Thymus (tissue), 11 donors: Measurements from ENCODE around the gene HNRNPA1. TPM values are rescaled to one million over a fixed set of nuclear protein-coding genes. Genes with fewer than 3 reads are reported as not detected.
"Not testable (repeated sequence)": the region's sequence is repeated elsewhere in the genome, so short reads cannot be mapped to it uniquely, and the experiment has no call there.

Experiments
- DNase-seq, 9 donors: peaks; one replicate each; pipeline ENCODE4 v3.0.0-alpha.2; 2013; ENCODE audit warnings: low spot score in 9 of 9, low read depth in 6 of 9, missing footprints in 1 of 9
- H3K27ac ChIP-seq, 2 donors: one replicate each; pipeline ENCODE4 v1.5.1; 2013; ENCODE audit warnings: control low read depth in 1 of 2, low read depth in 1 of 2, low read length in 1 of 2, mild to moderate bottlenecking in 1 of 2, moderate library complexity in 1 of 2
- H3K27me3 ChIP-seq, 2 donors: one replicate each; pipeline ENCODE4 v1.5.1; 2013; ENCODE audit warnings: low read length in 1 of 2; ENCODE audit not compliant: control insufficient read depth in 2 of 2, insufficient read depth in 1 of 2
- H3K36me3 ChIP-seq, 2 donors: one replicate each; pipeline ENCODE4 v1.5.1; 2013; ENCODE audit warnings: low read length in 1 of 2, mild to moderate bottlenecking in 1 of 2, moderate library complexity in 1 of 2; ENCODE audit not compliant: control insufficient read depth in 2 of 2, insufficient read depth in 2 of 2
- H3K4me1 ChIP-seq, 2 donors: one replicate each; pipeline ENCODE4 v1.5.1; 2013; ENCODE audit warnings: low read length in 2 of 2; ENCODE audit not compliant: control insufficient read depth in 2 of 2, insufficient read depth in 2 of 2
- H3K4me3 ChIP-seq, 2 donors: one replicate each; pipeline ENCODE4 v1.5.1; 2013; ENCODE audit warnings: low read length in 2 of 2, control low read depth in 1 of 2, mild to moderate bottlenecking in 1 of 2
- H3K9me3 ChIP-seq, 2 donors: one replicate each; pipeline ENCODE4 v1.5.1; 2013; ENCODE audit warnings: low read length in 1 of 2, mild to moderate bottlenecking in 1 of 2; ENCODE audit not compliant: control insufficient read depth in 2 of 2, insufficient read depth in 1 of 2
- WGBS: extraction: QIAGEN DNeasy Blood & Tissue Kit; methylation state at CpG from one replicate; pipeline ENCODE4 v1.1.7; 2013; 5-methylcytosine and 5-hydroxymethylcytosine counted together
- polyA plus RNA-seq: library from polyadenylated mRNA; stranded (reverse); fragments of 200-250 nt; gene quantifications from one replicate; pipeline ENCODE4 v1.2.3, GENCODE V29; 2013
- total RNA-seq: library from RNA; stranded (reverse); fragments of 120-200 nt; gene quantifications from one replicate; pipeline ENCODE4 v1.2.4, GENCODE V29; 2013
- donor health status: healthy.

The HNRNPA1 gene
- total and polyA plus RNA-seq, 2 donors: 762 to 1,267 TPM

- not testable (repeated sequence) for H3K4me1 ChIP-seq, H3K27ac ChIP-seq, DNase-seq, H3K27me3 ChIP-seq, H3K36me3 ChIP-seq, H3K4me3 ChIP-seq, H3K9me3 ChIP-seq
- whole genome bisulfite sequencing: 99% methylated on average over 7 of the region's 7 CpGs
Measured at GRCh38 chr12:54312309-54312708, 31.8 kb downstream of the HNRNPA1 start.

- H3K27ac ChIP-seq: no peak overlapping the region
- peaks cover 7 to 8% of the 10 kb centered on the region in 2 donors for H3K4me1 ChIP-seq
- H3K4me3 ChIP-seq: no peak overlapping the region
- 98% methylated on average over 5 of the region's 5 CpGs for WGBS
- no peaks in the 10 kb centered on the region for H3K36me3 ChIP-seq
- no peak for DNase-seq
- no peaks in the 10 kb centered on the region for H3K9me3 ChIP-seq
- H3K27me3 ChIP-seq: no peaks in the 10 kb centered on the region
Measured at GRCh38 chr12:54321363-54321762, 40.8 kb downstream of the HNRNPA1 start.

DNA sequence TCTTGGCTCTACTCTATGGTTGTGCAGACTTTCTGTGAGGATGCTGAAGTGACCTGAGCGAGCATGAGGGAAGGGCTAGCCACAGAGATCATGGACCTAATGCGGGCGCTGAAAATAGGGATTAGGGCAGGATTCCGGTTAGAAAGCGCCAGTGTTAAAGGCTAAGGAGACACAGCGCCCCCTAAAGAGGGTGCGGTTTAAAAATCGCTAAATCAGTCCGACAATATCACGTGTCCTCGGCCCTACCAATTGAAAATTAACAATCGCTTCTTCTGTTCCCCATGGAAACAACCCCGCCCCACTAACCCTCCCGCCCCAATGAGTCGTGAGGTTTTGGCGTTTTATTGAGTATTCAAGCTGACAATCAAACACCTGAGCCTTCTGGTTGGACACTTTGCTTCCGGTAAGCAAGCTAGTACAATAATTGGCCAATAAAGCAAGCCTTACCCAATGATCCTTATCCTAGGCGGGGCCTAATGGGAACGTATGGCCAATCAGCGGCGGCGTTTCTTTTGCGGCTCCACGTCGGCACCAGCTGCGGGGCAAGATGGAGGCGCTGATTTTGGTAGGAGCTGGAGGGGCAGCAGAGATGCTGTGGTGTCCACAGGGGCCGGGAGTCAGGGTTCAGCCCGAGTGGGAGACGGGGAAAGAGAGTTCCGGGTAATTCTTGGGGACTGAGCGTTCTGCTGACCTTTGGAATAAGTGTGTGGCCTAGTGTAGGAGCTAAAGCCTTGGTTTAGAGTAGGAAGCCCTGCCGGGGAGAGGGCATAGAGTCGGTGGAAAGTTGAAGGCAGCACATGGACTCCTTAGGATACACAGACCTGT lies 44.3 kb downstream of the HNRNPA1 start, which contains the start of gene COPZ1:
Gene COPZ1 (plus strand): TSS at position 515 of the 825 bp plus-strand sequence. CDS start 33 bp downstream, at position 548.
- H3K4me1 ChIP-seq: peaks cover 7 to 8% of the 10 kb centered on the region in 2 donors
- H3K9me3 ChIP-seq: no peaks in the 10 kb centered on the region
- no peaks in the 10 kb centered on the region for H3K27me3 ChIP-seq
- DNase-seq: peak; percentile 88 to 99 (median 96)
- whole genome bisulfite sequencing: under 1% methylated on average over 34 of the region's 34 CpGs
- H3K27ac ChIP-seq: peak within 1 kb of the TSS; percentile 76 to 88
- H3K4me3 ChIP-seq: peak within 1 kb of the TSS; percentile 73 to 78
- H3K36me3 ChIP-seq: peaks cover 5 to 9% of the 10 kb centered on the region in 2 donors

DNA sequence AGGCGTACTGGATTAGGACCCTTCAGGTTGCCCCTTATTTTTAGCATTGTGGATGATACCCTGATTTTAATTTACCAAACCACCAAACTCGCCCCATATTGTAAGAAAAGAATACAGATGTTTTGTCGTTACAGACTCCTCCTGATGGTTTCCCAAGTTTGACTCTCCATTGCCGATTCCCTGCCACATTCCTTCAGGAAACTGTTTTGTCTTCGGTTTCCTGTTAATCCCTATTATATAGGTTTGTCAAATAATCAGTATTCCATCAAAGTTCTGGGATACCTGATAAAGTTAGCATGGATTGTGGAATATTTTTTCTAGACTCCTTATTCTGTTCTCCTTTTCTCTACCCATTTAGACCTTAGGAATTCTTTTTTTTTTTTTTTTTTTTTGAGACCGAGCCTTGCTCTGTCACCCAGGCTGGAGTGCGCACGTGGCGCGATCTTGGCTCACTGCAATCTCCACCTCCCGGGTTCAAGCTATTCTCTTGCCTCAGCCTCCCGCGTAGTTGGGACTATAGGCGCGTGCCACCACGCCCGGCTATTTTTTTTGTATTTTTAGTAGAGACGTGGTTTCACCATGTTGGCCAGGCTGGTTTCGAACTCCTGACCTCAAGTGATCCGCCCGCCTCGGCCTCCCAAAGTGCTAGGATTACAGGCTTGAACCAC lies 45.0 kb downstream of the HNRNPA1 start:
- 64% methylated on average over 22 of the region's 22 CpGs for WGBS
- not testable (repeated sequence) for H3K9me3 ChIP-seq, DNase-seq, H3K36me3 ChIP-seq, H3K27me3 ChIP-seq, H3K4me1 ChIP-seq
- H3K4me3 ChIP-seq: peak overlapping the region; percentile 73 to 78
- H3K27ac ChIP-seq: peak overlapping the region in 1 of 2 donors; percentile 76

DNA sequence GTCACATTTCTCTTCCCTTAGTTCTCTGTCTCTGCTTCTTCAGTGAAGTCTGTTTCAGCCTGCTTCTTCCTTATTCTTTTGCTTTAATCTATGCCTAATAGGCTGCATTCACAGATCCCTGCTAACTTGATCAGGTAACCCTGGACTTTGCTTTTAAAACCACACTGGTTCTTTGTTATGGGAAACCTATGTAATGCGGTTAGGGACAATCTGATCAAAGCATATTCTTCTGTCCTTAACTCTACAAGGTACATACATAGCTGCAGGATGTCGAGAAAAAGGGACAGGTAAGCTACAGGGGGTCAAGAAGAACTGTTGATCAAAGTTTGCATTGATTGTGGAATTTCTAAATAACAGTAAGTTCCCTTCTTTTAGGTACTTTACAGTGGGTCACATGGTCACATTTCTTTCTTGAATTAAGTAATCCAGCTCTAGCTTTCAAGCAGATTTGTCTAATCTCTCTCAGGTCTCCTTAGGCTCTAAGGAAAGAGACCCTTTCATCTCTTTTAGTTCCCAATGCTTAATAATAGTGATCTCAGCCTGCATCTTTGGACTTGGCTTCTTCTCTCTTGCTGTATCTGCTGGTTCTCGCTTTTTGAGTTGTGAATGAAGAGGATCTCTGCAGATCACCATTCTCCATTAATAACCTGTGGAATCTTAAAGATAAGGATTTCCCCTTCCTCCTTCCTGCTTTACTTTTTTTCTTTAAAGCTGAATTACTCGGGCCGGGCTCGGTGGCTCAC lies 48.2 kb downstream of the HNRNPA1 start:
- peaks cover 7 to 8% of the 10 kb centered on the region in 2 donors for H3K4me1 ChIP-seq
- DNase-seq: no peak

DNA sequence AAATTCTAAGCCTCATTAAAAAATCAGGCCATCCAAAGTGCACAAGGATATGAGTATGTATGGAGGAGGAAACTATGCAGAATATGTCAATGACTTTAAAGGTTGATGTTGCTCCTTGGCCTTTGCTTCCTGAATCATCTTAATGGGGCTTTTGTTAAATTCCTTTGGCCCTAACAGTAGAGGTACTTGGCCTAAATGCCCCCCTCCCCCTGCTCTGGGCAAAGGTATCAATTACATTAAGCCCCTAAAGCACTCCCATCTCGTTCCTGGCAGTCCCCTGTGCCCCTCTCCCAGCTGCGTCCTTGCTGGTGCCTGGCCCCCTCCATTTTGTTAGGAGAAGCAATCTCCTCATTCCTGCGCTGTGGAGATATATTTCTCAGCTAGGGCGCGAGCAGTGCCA lies 49.2 kb downstream of the HNRNPA1 start:
- no peak for DNase-seq
- H3K27me3 ChIP-seq: no peaks in the 10 kb centered on the region
- H3K9me3 ChIP-seq: no peaks in the 10 kb centered on the region
- WGBS: 98% methylated on average over 5 of the region's 5 CpGs
- peaks cover 3 to 5% of the 10 kb centered on the region in 2 donors for H3K4me1 ChIP-seq
- H3K36me3 ChIP-seq: peaks cover 9 to 17% of the 10 kb centered on the region in 2 donors
- H3K4me3 ChIP-seq: no peak overlapping the region
- no peak overlapping the region for H3K27ac ChIP-seq

More for the DNA sequence above, 48.2 kb downstream of the HNRNPA1 start:
- H3K27me3 ChIP-seq: no peaks in the 10 kb centered on the region
- WGBS: 98% methylated on average over 6 of the region's 6 CpGs
- peaks cover 9 to 17% of the 10 kb centered on the region in 2 donors for H3K36me3 ChIP-seq
- H3K4me3 ChIP-seq: no peak overlapping the region
- H3K27ac ChIP-seq: no peak overlapping the region
- no peaks in the 10 kb centered on the region for H3K9me3 ChIP-seq

GRCh38 chr12:54330442-54330841 lies 49.9 kb downstream of the HNRNPA1 start:
- Histone ChIP-seq H3K4me1 (peaks cover 3 to 5% of the 10 kb centered on the region in 2 donors), H3K36me3 (peaks cover 9 to 17% of the 10 kb centered on the region in 2 donors), H3K9me3 (no peaks in the 10 kb centered on the region), H3K4me3 (no peak overlapping the region), H3K27me3 (no peaks in the 10 kb centered on the region), H3K27ac (no peak overlapping the region)
- no peak for DNase-seq
- 96% methylated on average over 3 of the region's 3 CpGs for WGBS

DNA sequence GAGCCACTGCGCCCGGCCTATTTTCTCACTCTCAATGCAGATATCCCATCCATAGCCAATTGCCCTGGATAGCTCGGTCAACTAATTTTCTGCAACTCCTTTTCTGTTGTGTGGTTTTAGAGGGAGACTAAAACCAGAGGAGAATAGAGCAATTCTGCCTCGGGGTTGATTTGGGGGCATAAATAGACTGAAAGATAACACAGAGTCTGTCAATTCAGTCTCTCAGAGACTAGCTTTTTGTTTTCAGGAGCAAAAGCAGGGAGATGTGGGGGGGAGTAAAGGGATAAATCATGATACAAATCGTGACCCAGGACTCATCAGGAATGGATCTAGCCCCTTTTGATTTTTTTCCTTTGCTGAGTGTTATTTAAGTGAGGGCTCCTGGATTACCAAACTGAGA lies 50.9 kb downstream of the HNRNPA1 start:
- H3K4me3 ChIP-seq: no peak overlapping the region
- peak overlapping the region in 1 of 2 donors; percentile 18 for H3K27ac ChIP-seq
- no peaks in the 10 kb centered on the region for H3K4me1 ChIP-seq
- H3K36me3 ChIP-seq: peaks cover 9 to 17% of the 10 kb centered on the region in 2 donors
- over 99% methylated on average over 5 of the region's 5 CpGs for WGBS
- H3K9me3 ChIP-seq: no peaks in the 10 kb centered on the region
- no peak for DNase-seq
- no peaks in the 10 kb centered on the region for H3K27me3 ChIP-seq
